Muscle layer of colon (tissue), 2 donors: ENCODE measurements around the gene UBE2G1.
"Not testable (repeated sequence)": the region's sequence is repeated elsewhere in the genome, so short reads cannot be mapped to it uniquely, and the experiment has no call there.

ENCODE experiments used
- H3K27ac ChIP-seq: one replicate; pipeline ENCODE4 v1.7.0; 2013; ENCODE audit warnings: low read depth, mild to moderate bottlenecking, low read length, moderate library complexity
- H3K27me3 ChIP-seq, 2 donors: one replicate each; pipeline ENCODE4 v1.7.0; 2013; ENCODE audit warnings: low read length in 2 of 2, mild to moderate bottlenecking in 2 of 2; ENCODE audit not compliant: insufficient read depth in 2 of 2, control insufficient read depth in 1 of 2
- H3K36me3 ChIP-seq: one replicate; pipeline ENCODE4 v1.7.0; 2013; ENCODE audit warnings: mild to moderate bottlenecking, low read length; ENCODE audit not compliant: insufficient read depth
- H3K4me1 ChIP-seq: one replicate; pipeline ENCODE4 v1.7.0; 2013; ENCODE audit warnings: mild to moderate bottlenecking, low read length; ENCODE audit not compliant: insufficient read depth
- H3K4me3 ChIP-seq, 2 donors: one replicate each; pipeline ENCODE4 v1.7.0; 2013; ENCODE audit warnings: low read length in 2 of 2, low read depth in 1 of 2, mild to moderate bottlenecking in 1 of 2, moderate library complexity in 1 of 2
- H3K9ac ChIP-seq: one replicate; pipeline ENCODE4 v1.7.0; 2013; ENCODE audit warnings: low read length
- H3K9me3 ChIP-seq: one replicate; pipeline ENCODE4 v1.7.0; 2013; ENCODE audit warnings: mild to moderate bottlenecking, low read length
- donor health status: abdominal sarcoma.
- donor health status: Adenocarcinoma of cecum.

UBE2G1 gene

GRCh38 chr17:4354206-4354605 lies 12.3 kb downstream of the UBE2G1 start:
- Histone ChIP-seq H3K9ac (no peak overlapping the region), H3K9me3 (no peaks in the 10 kb centered on the region), H3K36me3 (no peaks in the 10 kb centered on the region), H3K4me3 (no peak overlapping the region), H3K27ac (no peak overlapping the region), H3K4me1 (peaks cover 32% of the 10 kb centered on the region), H3K27me3 (no peaks in the 10 kb centered on the region)

- H3K9ac ChIP-seq, H3K9me3 ChIP-seq, H3K36me3 ChIP-seq, H3K4me3 ChIP-seq, H3K27me3 ChIP-seq, H3K27ac ChIP-seq: not testable (repeated sequence)
- H3K4me1 ChIP-seq: peaks cover 28% of the 10 kb centered on the region
Observed at GRCh38 chr17:4350214-4350613, 16.3 kb downstream of the UBE2G1 start.

- Histone ChIP-seq H3K27ac (no peak overlapping the region), H3K9me3 (no peaks in the 10 kb centered on the region), H3K4me3 (no peak overlapping the region), H3K4me1 (peaks cover 35% of the 10 kb centered on the region), H3K36me3 (no peaks in the 10 kb centered on the region), H3K9ac (no peak overlapping the region), H3K27me3 (no peaks in the 10 kb centered on the region)
Observed at GRCh38 chr17:4345581-4346252, 20.8 kb downstream of the UBE2G1 start.

- Histone ChIP-seq H3K27me3 (no peaks in the 10 kb centered on the region), H3K4me3 (no peak overlapping the region), H3K27ac (no peak overlapping the region), H3K4me1 (peaks cover 35% of the 10 kb centered on the region), H3K9me3 (no peaks in the 10 kb centered on the region), H3K9ac (no peak overlapping the region), H3K36me3 (no peaks in the 10 kb centered on the region)
Observed at GRCh38 chr17:4344926-4345325, 21.5 kb downstream of the UBE2G1 start.

- Histone ChIP-seq H3K27ac (no peak overlapping the region), H3K9ac (no peak overlapping the region), H3K36me3 (no peaks in the 10 kb centered on the region), H3K9me3 (no peaks in the 10 kb centered on the region), H3K27me3 (no peaks in the 10 kb centered on the region), H3K4me3 (no peak overlapping the region), H3K4me1 (peaks cover 35% of the 10 kb centered on the region)
Observed at GRCh38 chr17:4342535-4342934, 23.9 kb downstream of the UBE2G1 start.

GRCh38 chr17:4341616-4341977 lies 24.9 kb downstream of the UBE2G1 start:
- peaks cover 35% of the 10 kb centered on the region for H3K4me1 ChIP-seq
- no peaks in the 10 kb centered on the region for H3K36me3 ChIP-seq

GRCh38 chr17:4340914-4341615 lies 25.4 kb downstream of the UBE2G1 start:
- H3K9me3 ChIP-seq: no peaks in the 10 kb centered on the region
- peaks cover 33% of the 10 kb centered on the region for H3K4me1 ChIP-seq
- H3K36me3 ChIP-seq: no peaks in the 10 kb centered on the region
- H3K27ac ChIP-seq: no peak overlapping the region
- H3K27me3 ChIP-seq: no peaks in the 10 kb centered on the region
- H3K9ac ChIP-seq: no peak overlapping the region
- no peak overlapping the region for H3K4me3 ChIP-seq

More at GRCh38 chr17:4341616-4341977, 24.9 kb downstream of the UBE2G1 start:
- no peak overlapping the region for H3K4me3 ChIP-seq
- no peaks in the 10 kb centered on the region for H3K27me3 ChIP-seq
- H3K9me3 ChIP-seq: no peaks in the 10 kb centered on the region
- H3K27ac ChIP-seq: no peak overlapping the region
- no peak overlapping the region for H3K9ac ChIP-seq

- Histone ChIP-seq H3K9me3 (no peaks in the 10 kb centered on the region), H3K36me3 (no peaks in the 10 kb centered on the region), H3K27ac (no peak overlapping the region), H3K27me3 (no peaks in the 10 kb centered on the region), H3K4me1 (peaks cover 23% of the 10 kb centered on the region), H3K4me3 (no peak overlapping the region), H3K9ac (no peak overlapping the region)
Observed at GRCh38 chr17:4334776-4335584, 31.5 kb downstream of the UBE2G1 start.

- Histone ChIP-seq H3K36me3 (no peaks in the 10 kb centered on the region), H3K4me3 (no peak overlapping the region), H3K27me3 (no peaks in the 10 kb centered on the region), H3K9ac (no peak overlapping the region), H3K4me1 (peaks cover 23% of the 10 kb centered on the region), H3K9me3 (no peaks in the 10 kb centered on the region), H3K27ac (no peak overlapping the region)
Observed at GRCh38 chr17:4334332-4334731, 32.1 kb downstream of the UBE2G1 start.

GRCh38 chr17:4333041-4333440 lies 33.4 kb downstream of the UBE2G1 start:
- Histone ChIP-seq H3K4me1 (peaks cover 24% of the 10 kb centered on the region), H3K9me3 (no peaks in the 10 kb centered on the region), H3K27ac (no peak overlapping the region), H3K27me3 (no peaks in the 10 kb centered on the region), H3K9ac (no peak overlapping the region), H3K4me3 (no peak overlapping the region), H3K36me3 (no peaks in the 10 kb centered on the region)

- H3K36me3 ChIP-seq: no peaks in the 10 kb centered on the region
- no peak overlapping the region for H3K9ac ChIP-seq
- H3K9me3 ChIP-seq: no peaks in the 10 kb centered on the region
- H3K27me3 ChIP-seq: no peaks in the 10 kb centered on the region
- H3K4me1 ChIP-seq: peaks cover 30% of the 10 kb centered on the region
- no peak overlapping the region for H3K27ac ChIP-seq
- H3K4me3 ChIP-seq: no peak overlapping the region
Observed at GRCh38 chr17:4332296-4332970, 34.0 kb downstream of the UBE2G1 start.
